ENCODE results near the gene ARRB1. TPM values are rescaled to one million over a fixed set of nuclear protein-coding genes. Genes with fewer than 3 reads are reported as not detected.

The ARRB1 gene
- polyA plus RNA-seq, 1 experiment: 36.9 TPM

DNA sequence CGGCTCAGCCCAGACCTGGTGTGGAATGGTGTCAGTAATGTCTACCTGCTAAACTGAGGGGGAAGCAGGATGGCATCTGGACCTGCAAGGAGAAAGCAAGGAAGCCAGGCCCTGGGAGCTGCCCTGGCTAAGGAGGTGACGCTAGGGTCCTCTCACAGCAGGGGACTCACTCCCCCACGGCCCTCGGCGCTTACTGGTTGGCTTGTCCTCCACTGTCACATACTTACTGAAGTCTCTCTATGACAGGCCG is 62.0 kb downstream of the ARRB1 start:
- Histone ChIP-seq H3K27ac (ENCODE audit: low read depth, low read length) (no peak overlapping the region), H3K27me3 (ENCODE audit: control insufficient read depth, insufficient read depth, low read length) (no peaks in the 10 kb centered on the region), H3K4me3 (ENCODE audit: low read depth, low read length) (no peak overlapping the region), H3K9me3 (ENCODE audit: control insufficient read depth, insufficient read depth, low read length) (no peaks in the 10 kb centered on the region)
- DNase-seq (ENCODE audit: low read depth, low spot score): no peak
- POLR2A ChIA-PET: no interaction called here
- TF ChIP-seq, protein P1, sequence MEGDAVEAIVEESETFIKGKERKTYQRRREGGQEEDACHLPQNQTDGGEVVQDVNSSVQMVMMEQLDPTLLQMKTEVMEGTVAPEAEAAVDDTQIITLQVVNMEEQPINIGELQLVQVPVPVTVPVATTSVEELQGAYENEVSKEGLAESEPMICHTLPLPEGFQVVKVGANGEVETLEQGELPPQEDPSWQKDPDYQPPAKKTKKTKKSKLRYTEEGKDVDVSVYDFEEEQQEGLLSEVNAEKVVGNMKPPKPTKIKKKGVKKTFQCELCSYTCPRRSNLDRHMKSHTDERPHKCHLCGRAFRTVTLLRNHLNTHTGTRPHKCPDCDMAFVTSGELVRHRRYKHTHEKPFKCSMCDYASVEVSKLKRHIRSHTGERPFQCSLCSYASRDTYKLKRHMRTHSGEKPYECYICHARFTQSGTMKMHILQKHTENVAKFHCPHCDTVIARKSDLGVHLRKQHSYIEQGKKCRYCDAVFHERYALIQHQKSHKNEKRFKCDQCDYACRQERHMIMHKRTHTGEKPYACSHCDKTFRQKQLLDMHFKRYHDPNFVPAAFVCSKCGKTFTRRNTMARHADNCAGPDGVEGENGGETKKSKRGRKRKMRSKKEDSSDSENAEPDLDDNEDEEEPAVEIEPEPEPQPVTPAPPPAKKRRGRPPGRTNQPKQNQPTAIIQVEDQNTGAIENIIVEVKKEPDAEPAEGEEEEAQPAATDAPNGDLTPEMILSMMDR (IDR thresholded peaks at IDR 0.05; ENCODE audit: low read depth, low read length): no peak
- CTCF ChIA-PET: interaction anchor here (1.7 kb wide), 1 partner anchor 9 kb away, joined by 4 read pairs; no protein-coding TSS in a partner anchor

DNA sequence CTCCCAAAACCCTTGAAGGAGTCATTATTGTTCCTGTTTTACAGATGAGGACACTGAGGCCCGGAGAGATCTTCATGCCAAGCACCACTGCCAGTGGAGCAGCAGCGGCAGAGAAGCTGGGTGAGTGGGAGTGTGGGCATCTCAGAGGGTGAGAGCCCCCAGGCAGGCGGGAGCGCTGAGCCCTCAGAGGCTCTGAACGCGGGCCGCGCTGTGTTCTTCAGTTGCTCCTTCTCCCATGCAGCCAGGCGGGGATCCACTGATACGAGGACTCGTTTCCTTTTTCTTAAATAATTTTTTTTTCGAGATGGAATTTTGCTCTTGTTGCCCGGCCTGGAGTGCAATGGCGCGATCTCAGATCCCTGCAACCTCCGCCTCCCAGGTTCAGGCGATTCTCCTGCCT is 63.9 kb downstream of the ARRB1 start:
- DNase-seq (ENCODE audit: low read depth, low spot score): no peak
- H3K27ac ChIP-seq (ENCODE audit: low read depth, low read length): no peak overlapping the region
- no peaks in the 10 kb centered on the region for H3K27me3 ChIP-seq (ENCODE audit: control insufficient read depth, insufficient read depth, low read length)
- TF ChIP-seq, protein P1 (IDR thresholded peaks at IDR 0.05; ENCODE audit: low read depth, low read length): no peak
- POLR2A ChIA-PET: no interaction called here
- no peak overlapping the region for H3K4me3 ChIP-seq (ENCODE audit: low read depth, low read length)
- CTCF ChIA-PET: no interaction called here
- H3K9me3 ChIP-seq (ENCODE audit: control insufficient read depth, insufficient read depth, low read length): no peaks in the 10 kb centered on the region

DNA sequence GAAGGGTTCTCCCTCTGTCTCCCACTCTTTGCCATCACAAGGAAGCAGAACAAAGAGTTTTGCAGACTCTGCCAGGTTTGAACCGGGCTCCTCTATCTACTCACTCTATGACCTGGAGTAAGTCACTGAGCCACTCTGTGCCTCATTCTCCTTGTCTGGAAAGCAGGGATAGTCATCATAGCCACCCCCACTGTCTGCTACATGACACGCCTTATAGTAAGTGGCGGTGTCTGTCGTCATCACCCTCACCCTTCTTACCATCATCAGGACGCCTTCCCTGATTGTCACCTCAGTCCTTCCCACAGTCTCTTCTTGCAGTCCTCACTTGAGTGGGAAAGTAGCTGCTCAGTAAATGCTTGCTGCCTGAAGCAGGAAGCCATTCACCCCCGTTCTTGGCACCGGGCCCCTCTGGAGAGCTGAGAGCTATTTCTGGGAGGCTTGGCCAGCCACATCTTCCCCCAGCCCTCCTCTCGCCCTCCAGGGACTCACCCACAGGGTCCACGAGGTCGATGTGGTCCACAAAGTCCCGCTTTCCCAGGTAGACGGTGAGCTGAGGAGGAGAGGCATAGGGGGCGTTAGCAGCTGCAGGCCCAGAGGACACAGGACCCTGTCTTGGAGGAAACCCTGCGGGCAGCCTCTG is 64.5 kb downstream of the ARRB1 start:
- no peak overlapping the region for H3K27ac ChIP-seq (ENCODE audit: low read depth, low read length)
- no peak overlapping the region for H3K4me3 ChIP-seq (ENCODE audit: low read depth, low read length)
- H3K27me3 ChIP-seq (ENCODE audit: control insufficient read depth, insufficient read depth, low read length): no peaks in the 10 kb centered on the region
- ChIA-PET CTCF (no interaction called here), POLR2A (no interaction called here)
- TF ChIP-seq, protein P1 (IDR thresholded peaks at IDR 0.05; ENCODE audit: low read depth, low read length): no peak
- no peaks in the 10 kb centered on the region for H3K9me3 ChIP-seq (ENCODE audit: control insufficient read depth, insufficient read depth, low read length)
- DNase-seq (ENCODE audit: low read depth, low spot score): no peak

DNA sequence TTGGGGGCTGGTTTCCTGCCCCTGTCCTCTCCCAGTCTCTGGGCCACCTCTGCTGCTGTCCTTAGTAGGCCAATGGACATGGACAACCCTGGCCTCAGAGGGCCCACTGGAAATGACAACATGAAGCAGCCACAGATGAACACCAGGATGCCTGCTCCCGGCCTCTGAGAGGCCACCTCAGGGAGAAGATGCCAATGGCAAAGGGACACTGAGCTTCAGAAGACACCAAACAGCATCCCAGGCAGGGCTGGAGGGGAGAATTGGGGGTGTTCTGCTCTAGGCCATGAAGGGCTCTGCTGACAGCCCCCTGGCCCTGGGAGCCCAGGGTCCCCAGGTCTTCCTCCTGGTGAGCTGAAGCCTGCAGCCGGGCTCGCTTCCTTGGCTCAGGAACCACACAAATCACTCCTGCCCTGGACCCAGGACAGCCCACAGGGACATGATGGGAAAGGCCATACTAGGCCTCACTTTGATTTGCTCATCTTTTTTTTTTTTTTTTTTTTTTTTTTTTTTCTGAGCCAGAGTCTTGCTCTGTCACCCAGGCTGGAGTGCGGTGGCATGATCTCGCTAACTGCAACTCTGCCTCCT is 65.6 kb downstream of the ARRB1 start:
- ChIA-PET CTCF (no interaction called here), POLR2A (no interaction called here)
- no peak overlapping the region for H3K4me3 ChIP-seq (ENCODE audit: low read depth, low read length)
- no peaks in the 10 kb centered on the region for H3K27me3 ChIP-seq (ENCODE audit: control insufficient read depth, insufficient read depth, low read length)
- no peaks in the 10 kb centered on the region for H3K9me3 ChIP-seq (ENCODE audit: control insufficient read depth, insufficient read depth, low read length)
- TF ChIP-seq, protein P1 (IDR thresholded peaks at IDR 0.05; ENCODE audit: low read depth, low read length): no peak
- no peak overlapping the region for H3K27ac ChIP-seq (ENCODE audit: low read depth, low read length)
- DNase-seq (ENCODE audit: low read depth, low spot score): no peak

DNA sequence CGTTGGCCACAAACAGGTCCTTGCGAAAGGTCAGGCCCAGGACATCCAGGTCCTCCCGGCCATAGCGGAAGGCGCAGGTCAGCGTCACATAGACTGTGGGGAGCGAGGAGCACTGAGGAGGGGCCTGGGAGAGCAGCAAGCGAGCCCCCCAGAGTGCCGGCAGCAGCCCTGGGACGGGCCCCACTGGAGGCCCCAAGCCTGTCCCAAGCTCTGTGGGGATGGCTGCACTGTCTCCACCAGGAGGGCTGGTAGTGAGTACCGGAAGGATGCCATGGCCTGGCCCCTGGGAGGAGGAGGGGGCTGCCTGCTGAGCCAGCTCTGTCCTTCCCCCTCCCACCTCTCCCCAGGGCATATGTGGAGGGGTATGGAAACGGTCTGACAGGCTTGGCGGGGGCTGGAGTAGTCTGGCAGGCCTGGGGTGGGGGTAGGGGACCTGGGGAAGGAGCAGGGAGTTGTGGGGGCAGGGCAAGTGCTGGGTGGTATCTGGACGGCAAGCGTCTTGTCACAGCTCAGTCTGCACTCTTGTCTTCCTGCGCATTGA is 68.0 kb downstream of the ARRB1 start:
- TF ChIP-seq, protein P1 (IDR thresholded peaks at IDR 0.05; ENCODE audit: low read depth, low read length): no peak
- ChIA-PET CTCF (interaction anchor here (0.7 to 9.0 kb wide), 3 partner anchors 44 to 105 kb away, joined by 4 to 157 read pairs (median 46); no protein-coding TSS in a partner anchor), POLR2A (no interaction called here)
- H3K9me3 ChIP-seq (ENCODE audit: control insufficient read depth, insufficient read depth, low read length): no peaks in the 10 kb centered on the region
- H3K27ac ChIP-seq (ENCODE audit: low read depth, low read length): no peak overlapping the region
- H3K4me3 ChIP-seq (ENCODE audit: low read depth, low read length): no peak overlapping the region
- no peaks in the 10 kb centered on the region for H3K27me3 ChIP-seq (ENCODE audit: control insufficient read depth, insufficient read depth, low read length)
- no peak for DNase-seq (ENCODE audit: low read depth, low spot score)

All from AG04450 (cell line).